Osteoblast (primary cell): ENCODE data around the gene CDH16. TPM values are rescaled to one million over a fixed set of nuclear protein-coding genes. Genes with fewer than 3 reads are reported as not detected.
A peak's percentile ranks its signal among the peaks of the same experiment; 100 is the strongest.

ENCODE experiments used
- DNase-seq: peaks from one replicate; pipeline ENCODE4 v3.0.0; 2011; ENCODE audit warnings: low spot score, mixed read lengths; ENCODE audit not compliant: insufficient read length; ENCODE audit errors: missing footprints
- H2AFZ ChIP-seq: 2 replicates; pipeline ENCODE4 v1.6.0; 2011; ENCODE audit warnings: mild to moderate bottlenecking, low read length
- H3K27ac ChIP-seq: 2 replicates; pipeline ENCODE4 v1.5.1; 2011; ENCODE audit warnings: mild to moderate bottlenecking, low read depth, low read length, moderate library complexity
- H3K27me3 ChIP-seq: 2 replicates; pipeline ENCODE4 v1.6.0; 2012; ENCODE audit warnings: mild to moderate bottlenecking, control low read depth, inconsistent platforms, low read length, moderate library complexity; ENCODE audit not compliant: insufficient read depth
- H3K36me3 ChIP-seq: 2 replicates; pipeline ENCODE4 v1.5.1; 2011; ENCODE audit warnings: mild to moderate bottlenecking, low read length, control low read depth, moderate library complexity; ENCODE audit not compliant: insufficient read depth
- H3K4me1 ChIP-seq: 2 replicates; pipeline ENCODE4 v1.5.1; 2011; ENCODE audit warnings: mild to moderate bottlenecking, low read length, control low read depth, moderate library complexity; ENCODE audit not compliant: insufficient read depth
- H3K4me2 ChIP-seq: 2 replicates; pipeline ENCODE4 v1.6.0; 2011; ENCODE audit warnings: mild to moderate bottlenecking, low read length; ENCODE audit not compliant: insufficient read depth
- H3K4me3 ChIP-seq: fragments of 200-600 bp; sonication (generic); 3 replicates; pipeline ENCODE4 v1.5.1; 2012; ENCODE audit warnings: mild to moderate bottlenecking, low read length, inconsistent platforms; ENCODE audit not compliant: insufficient read depth
- H3K79me2 ChIP-seq: 2 replicates; pipeline ENCODE4 v1.6.0; 2012; ENCODE audit warnings: mild to moderate bottlenecking, low read length, control low read depth, inconsistent platforms; ENCODE audit not compliant: insufficient read depth
- H3K9me3 ChIP-seq: 2 replicates; pipeline ENCODE4 v1.5.1; 2011; ENCODE audit warnings: low read depth, low read length, control low read depth
- H4K20me1 ChIP-seq: 2 replicates; pipeline ENCODE4 v1.6.0; 2012; ENCODE audit warnings: mild to moderate bottlenecking, low read length, control low read depth; ENCODE audit not compliant: insufficient read depth
- total RNA-seq: library from RNA; depleted of rRNA; stranded (reverse); fragments of >200 nt; gene quantifications from 2 replicates; pipeline ENCODE4 v1.2.3, GENCODE V29; 2012
- TF ChIP-seq, protein P1 (sequence below): IDR thresholded peaks from 2 replicates; pipeline ENCODE4 v1.5.1; 2011; ENCODE audit warnings: mild to moderate bottlenecking, low read depth, low read length, moderate library complexity; ENCODE audit errors: extremely low read depth

CDH16 gene
- total RNA-seq, 1 donor: not detected

- no peak overlapping the region for H3K4me2 ChIP-seq
- H4K20me1 ChIP-seq: peaks cover 4% of the 10 kb centered on the region
- H2AFZ ChIP-seq: no peak overlapping the region
- H3K27me3 ChIP-seq: no peaks in the 10 kb centered on the region
- H3K9me3 ChIP-seq: no peaks in the 10 kb centered on the region
- peaks cover 5% of the 10 kb centered on the region for H3K36me3 ChIP-seq
- peaks cover 7% of the 10 kb centered on the region for H3K4me1 ChIP-seq
- H3K27ac ChIP-seq: no peak overlapping the region
- H3K4me3 ChIP-seq: no peak overlapping the region
- TF ChIP-seq, protein P1, sequence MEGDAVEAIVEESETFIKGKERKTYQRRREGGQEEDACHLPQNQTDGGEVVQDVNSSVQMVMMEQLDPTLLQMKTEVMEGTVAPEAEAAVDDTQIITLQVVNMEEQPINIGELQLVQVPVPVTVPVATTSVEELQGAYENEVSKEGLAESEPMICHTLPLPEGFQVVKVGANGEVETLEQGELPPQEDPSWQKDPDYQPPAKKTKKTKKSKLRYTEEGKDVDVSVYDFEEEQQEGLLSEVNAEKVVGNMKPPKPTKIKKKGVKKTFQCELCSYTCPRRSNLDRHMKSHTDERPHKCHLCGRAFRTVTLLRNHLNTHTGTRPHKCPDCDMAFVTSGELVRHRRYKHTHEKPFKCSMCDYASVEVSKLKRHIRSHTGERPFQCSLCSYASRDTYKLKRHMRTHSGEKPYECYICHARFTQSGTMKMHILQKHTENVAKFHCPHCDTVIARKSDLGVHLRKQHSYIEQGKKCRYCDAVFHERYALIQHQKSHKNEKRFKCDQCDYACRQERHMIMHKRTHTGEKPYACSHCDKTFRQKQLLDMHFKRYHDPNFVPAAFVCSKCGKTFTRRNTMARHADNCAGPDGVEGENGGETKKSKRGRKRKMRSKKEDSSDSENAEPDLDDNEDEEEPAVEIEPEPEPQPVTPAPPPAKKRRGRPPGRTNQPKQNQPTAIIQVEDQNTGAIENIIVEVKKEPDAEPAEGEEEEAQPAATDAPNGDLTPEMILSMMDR: no peak
- no peaks in the 10 kb centered on the region for H3K79me2 ChIP-seq
- no peak for DNase-seq
These were observed 27.9 kb downstream of the CDH16 start for GRCh38 chr16:66890799-66891198.

GRCh38 chr16:66889622-66890021 is 29.1 kb downstream of the CDH16 start:
- H3K9me3 ChIP-seq: no peaks in the 10 kb centered on the region
- H3K79me2 ChIP-seq: peaks cover 8% of the 10 kb centered on the region
- H3K4me2 ChIP-seq: no peak overlapping the region
- peaks cover 10% of the 10 kb centered on the region for H4K20me1 ChIP-seq
- TF ChIP-seq, protein P1: no peak
- no peak for DNase-seq
- H2AFZ ChIP-seq: no peak overlapping the region
- no peak overlapping the region for H3K4me3 ChIP-seq
- H3K36me3 ChIP-seq: peaks cover 16% of the 10 kb centered on the region
- H3K4me1 ChIP-seq: peaks cover 7% of the 10 kb centered on the region
- H3K27ac ChIP-seq: no peak overlapping the region
- H3K27me3 ChIP-seq: no peaks in the 10 kb centered on the region

DNA sequence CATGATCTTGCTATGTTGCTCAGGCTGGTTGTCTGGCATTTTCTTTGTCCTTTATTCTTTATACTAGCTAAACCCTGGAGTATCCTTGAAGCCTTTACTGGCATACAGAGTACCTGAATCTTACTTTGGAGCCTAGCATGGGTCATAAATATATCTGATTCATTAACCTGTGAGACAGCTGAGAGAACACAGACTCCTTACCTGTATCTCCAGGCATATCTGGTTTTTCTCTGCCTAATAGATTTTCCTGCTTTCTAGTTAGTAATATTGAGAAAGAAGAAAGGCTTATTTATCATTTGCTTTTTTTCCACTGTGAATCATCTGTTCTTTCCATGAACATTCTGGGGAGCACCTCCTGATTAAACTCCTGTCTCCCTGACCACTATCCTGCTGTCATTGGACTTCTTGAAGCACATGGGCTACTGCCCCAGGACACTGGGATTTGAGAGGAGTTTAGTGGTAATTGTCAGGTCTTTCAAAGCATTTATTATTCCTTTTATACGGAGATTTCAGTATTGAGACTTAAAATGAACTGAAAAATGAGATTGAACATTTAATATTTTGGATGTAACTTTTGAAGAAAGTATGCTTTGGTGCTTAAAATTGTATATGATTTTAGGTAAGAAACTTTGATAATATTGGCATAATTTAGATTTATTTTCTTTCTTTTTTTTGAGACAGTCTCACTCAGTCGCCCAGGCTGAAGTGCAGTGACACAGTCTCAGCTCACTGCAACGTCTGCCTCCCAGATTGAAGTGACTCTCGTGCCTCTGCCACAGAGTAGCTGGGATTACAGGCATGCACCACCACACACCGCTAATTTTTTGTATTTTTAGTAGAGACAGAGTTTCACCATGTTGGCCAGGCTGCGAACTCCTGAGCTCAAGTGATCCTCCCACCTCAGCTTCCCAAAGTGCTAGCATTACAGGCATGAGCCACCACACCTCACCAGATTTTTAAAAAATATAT is 29.8 kb downstream of the CDH16 start:
- H3K9me3 ChIP-seq: no peaks in the 10 kb centered on the region
- H3K27ac ChIP-seq: no peak overlapping the region
- H2AFZ ChIP-seq: no peak overlapping the region
- DNase-seq: no peak
- peaks cover 7% of the 10 kb centered on the region for H3K4me1 ChIP-seq
- no peaks in the 10 kb centered on the region for H3K27me3 ChIP-seq
- TF ChIP-seq, protein P1: no peak
- H3K4me2 ChIP-seq: no peak overlapping the region
- H4K20me1 ChIP-seq: peaks cover 11% of the 10 kb centered on the region
- peaks cover 11% of the 10 kb centered on the region for H3K79me2 ChIP-seq
- peaks cover 22% of the 10 kb centered on the region for H3K36me3 ChIP-seq
- H3K4me3 ChIP-seq: no peak overlapping the region

- H3K4me3 ChIP-seq: no peak overlapping the region
- peaks cover 17% of the 10 kb centered on the region for H3K79me2 ChIP-seq
- H3K9me3 ChIP-seq: no peaks in the 10 kb centered on the region
- H3K36me3 ChIP-seq: peaks cover 24% of the 10 kb centered on the region
- H3K4me1 ChIP-seq: peaks cover 7% of the 10 kb centered on the region
- H2AFZ ChIP-seq: no peak overlapping the region
- no peaks in the 10 kb centered on the region for H3K27me3 ChIP-seq
- H4K20me1 ChIP-seq: peaks cover 12% of the 10 kb centered on the region
- TF ChIP-seq, protein P1: no peak
- no peak for DNase-seq
- peak overlapping the region; percentile 20 for H3K4me2 ChIP-seq
- no peak overlapping the region for H3K27ac ChIP-seq
These were observed 31.8 kb downstream of the CDH16 start for GRCh38 chr16:66886914-66887313.
